Measurements from ENCODE around the gene KDM4B. TPM values are rescaled to one million over a fixed set of nuclear protein-coding genes. Genes with fewer than 3 reads are reported as not detected.

KDM4B gene
- total and polyA plus RNA-seq, 2 of the 8 experiments (the other 6 are each of a cell fraction or from before 2014, with no cell fraction given) = 12.0 to 31.9 TPM

- H3K4me1 ChIP-seq (replicated peaks in 1 of 4; ENCODE audit: control insufficient read depth in 3 of 4, insufficient read depth in 4 of 4, low read length in 3 of 4) = peaks cover 0 to 5% (median 0%) of the 10 kb centered on the region in 4 experiments; a peak in 2 of 7 replicates
- no peak overlapping the region for H3K27ac ChIP-seq (ENCODE audit: low read depth, low read length)
- H4K8ac ChIP-seq (ENCODE audit: extremely low read depth, insufficient read depth, low read length) = no peak overlapping the region
- peaks cover 2% of the 10 kb centered on the region; the same call in 1 of the 2 replicates for H3K79me1 ChIP-seq (ENCODE audit: low read depth, low read length)
- no peak overlapping the region for H3K4ac ChIP-seq (replicated peaks; ENCODE audit: insufficient read length, low read depth, low read length)
- H2BK12ac ChIP-seq (ENCODE audit: low read depth, low read length) = no peak overlapping the region
- no peak overlapping the region for H2AFZ ChIP-seq (ENCODE audit: low read length)
- no peak overlapping the region for H4K5ac ChIP-seq (ENCODE audit: insufficient read length, low read depth, low read length)
- no peak overlapping the region for H2BK120ac ChIP-seq (replicated peaks; ENCODE audit: low read depth, low read length)
- no peaks in the 10 kb centered on the region for H3K27me3 ChIP-seq (replicated peaks in 1 of 4; ENCODE audit: control insufficient read depth in 3 of 4, extremely low read depth in 1 of 4, insufficient read depth in 3 of 4, low read length in 3 of 4)
- POLR2A ChIA-PET (ENCODE audit: partially characterized antibody) = interaction anchor here (1.7 to 2.1 kb wide), 2 partner anchors 91 to 93 kb away, joined by 4 to 6 read pairs; no protein-coding TSS in a partner anchor
- H3K56ac ChIP-seq (replicated peaks; ENCODE audit: insufficient read length, low read depth, low read length) = no peak overlapping the region
- H3K18ac ChIP-seq (ENCODE audit: extremely low read depth, low read length) = no peak overlapping the region
- no peak overlapping the region for H3K4me3 ChIP-seq (ENCODE audit: extremely low read depth in 1 of 4, insufficient read depth in 2 of 4, low read depth in 3 of 4, low read length in 4 of 4)
- no peaks in the 10 kb centered on the region for H3K79me2 ChIP-seq (ENCODE audit: control insufficient read depth in 1 of 2, insufficient read depth in 2 of 2, low read length in 2 of 2)
- CTCF ChIA-PET (ENCODE audit: partially characterized antibody) = interaction anchor here (0.6 to 4.7 kb wide), 23 partner anchors 10 to 356 kb away, joined by 3 to 97 read pairs (median 4); no protein-coding TSS in a partner anchor
- H3K36me3 ChIP-seq (ENCODE audit: control insufficient read depth in 2 of 4, insufficient read depth in 4 of 4, low read length in 3 of 4) = peaks cover 6 to 17% (median 11%) of the 10 kb centered on the region in 4 experiments; a peak in 4 of 8 replicates
- no peak overlapping the region for H2BK5ac ChIP-seq (ENCODE audit: low read depth, low read length)
- H2AK5ac ChIP-seq (ENCODE audit: low read depth, low read length) = no peak overlapping the region
- 95% methylated on average over 30 of the region's 30 CpGs; no CpG with 5 or more reads in 1 of the 2 experiments for whole genome bisulfite sequencing, 2 experiments (ENCODE audit: extremely low coverage in 1 of 2, insufficient coverage in 1 of 2, insufficient read length in 1 of 2, insufficient replicate concordance in 2 of 2, low coverage in 1 of 2, low lambda C conversion rate in 2 of 2, missing lambda C conversion rate in 1 of 2)
- no peak overlapping the region for H2BK15ac ChIP-seq (ENCODE audit: low read length)
- no peaks in the 10 kb centered on the region for H3K9me3 ChIP-seq (ENCODE audit: insufficient read depth in 2 of 2, low read depth in 1 of 2, low read length in 1 of 2)
- H4K20me1 ChIP-seq (replicated peaks in 1 of 2; ENCODE audit: control insufficient read depth in 1 of 2, insufficient read depth in 2 of 2, low read length in 2 of 2) = peaks cover 0 to 2% of the 10 kb centered on the region in 2 experiments
- no peak for FAIRE-seq
- no peak overlapping the region for H3K14ac ChIP-seq (ENCODE audit: insufficient read length)
- no peak for TF ChIP-seq USF2 (IDR thresholded peaks at IDR 0.05; ENCODE audit: low read length)
- no peak for TF ChIP-seq CTBP2 (IDR thresholded peaks at IDR 0.05; ENCODE audit: borderline replicate concordance, insufficient read depth, insufficient read length, low read length)
- H4K91ac ChIP-seq (replicated peaks; ENCODE audit: insufficient read length, low read length) = no peak overlapping the region
- H3K23ac ChIP-seq (ENCODE audit: insufficient read length) = no peak overlapping the region
- DNase-seq (ENCODE audit: low read depth in 1 of 2, low spot score in 2 of 2) = no peak
- no peak overlapping the region for H2BK20ac ChIP-seq (ENCODE audit: low read length)
- no peaks in the 10 kb centered on the region; the same call in 1 of the 2 replicates for H3K23me2 ChIP-seq (ENCODE audit: low read depth, low read length)
- no peak overlapping the region for H3K4me2 ChIP-seq (ENCODE audit: insufficient read depth in 1 of 2, low read depth in 2 of 2, low read length in 2 of 2)
- H3K9ac ChIP-seq (replicated peaks in 1 of 4; ENCODE audit: extremely low read depth in 1 of 4, low read depth in 3 of 4, low read length in 3 of 4) = no peak overlapping the region
Observed at GRCh38 chr19:5138606-5139582, 170.0 kb downstream of the KDM4B start.
